GM10266 (cell line): ENCODE measurements around the gene GATAD2A.

Source experiments
- DNase-seq: peaks from one replicate; pipeline ENCODE4 v3.0.0; 2012; ENCODE audit errors: extremely low spot score
- CTCF ChIP-seq: IDR thresholded peaks from 2 replicates; pipeline ENCODE4 v1.5.1; 2012; ENCODE audit warnings: mild to moderate bottlenecking, low read depth; ENCODE audit not compliant: control insufficient read depth, insufficient read depth; ENCODE audit errors: missing control alignments

Gene GATAD2A

GRCh38 chr19:19489804-19490204 lies 84.3 kb downstream of the GATAD2A start:
- DNase-seq = no peak
- no peak for TF ChIP-seq CTCF

GRCh38 chr19:19490214-19490968 lies 84.9 kb downstream of the GATAD2A start:
- peak; percentile 87 for DNase-seq
- peak; percentile 94 for TF ChIP-seq CTCF

GRCh38 chr19:19491321-19492025 lies 86.0 kb downstream of the GATAD2A start:
- no peak for TF ChIP-seq CTCF
- no peak for DNase-seq

GRCh38 chr19:19492026-19492610 lies 86.6 kb downstream of the GATAD2A start:
- no peak for DNase-seq
- no peak for TF ChIP-seq CTCF

- no peak for DNase-seq
- TF ChIP-seq CTCF = no peak
Observed at GRCh38 chr19:19493841-19494546, 88.5 kb downstream of the GATAD2A start.

- no peak for TF ChIP-seq CTCF
- no peak for DNase-seq
Observed at GRCh38 chr19:19495614-19496603, 90.4 kb downstream of the GATAD2A start.
